Endodermal cell (in vitro differentiated cells): Measurements from ENCODE around the gene D2HGDH. TPM values are rescaled to one million over a fixed set of nuclear protein-coding genes. Genes with fewer than 3 reads are reported as not detected.

ENCODE experiments used
- DNase-seq: peaks from one replicate; pipeline ENCODE4 v3.0.0-alpha.2; 2017
- H3K27ac ChIP-seq: 2 replicates; pipeline ENCODE4 v1.5.1; 2013; ENCODE audit warnings: mild to moderate bottlenecking, low read depth, low read length, moderate library complexity
- H3K27me3 ChIP-seq: 2 replicates; pipeline ENCODE4 v1.6.1; 2013; ENCODE audit warnings: mild to moderate bottlenecking, low read length, moderate library complexity; ENCODE audit not compliant: insufficient read depth, control insufficient read depth, poor library complexity, severe bottlenecking
- H3K36me3 ChIP-seq: 2 replicates; pipeline ENCODE4 v1.7.0; 2013; ENCODE audit warnings: mild to moderate bottlenecking, low read length, moderate library complexity; ENCODE audit not compliant: control insufficient read depth, insufficient read depth
- H3K4me1 ChIP-seq: one replicate; pipeline ENCODE4 v1.7.0; 2013; ENCODE audit warnings: low read length; ENCODE audit not compliant: control insufficient read depth, insufficient read depth
- H3K4me3 ChIP-seq: 2 replicates; pipeline ENCODE4 v1.5.1; 2013; ENCODE audit warnings: mild to moderate bottlenecking, low read length, moderate library complexity
- H3K9ac ChIP-seq: 2 replicates; pipeline ENCODE4 v1.6.1; 2013; ENCODE audit warnings: mild to moderate bottlenecking, low read length, moderate library complexity; ENCODE audit not compliant: poor library complexity, severe bottlenecking; ENCODE audit errors: extremely low read depth
- H3K9me3 ChIP-seq: 2 replicates; pipeline ENCODE4 v1.6.1; 2013; ENCODE audit warnings: mild to moderate bottlenecking, low read length, moderate library complexity; ENCODE audit not compliant: control insufficient read depth
- H3K27ac Mint-ChIP-seq: 2 replicates; pipeline ENCODE4 v1.8.0; 2020; ENCODE audit warnings: mixed read lengths
- H3K27me3 Mint-ChIP-seq: 2 replicates; pipeline ENCODE4 v1.8.0; 2021; ENCODE audit warnings: mild to moderate bottlenecking, mixed read lengths; ENCODE audit not compliant: insufficient read depth
- H3K36me3 Mint-ChIP-seq: 2 replicates; pipeline ENCODE4 v1.8.0; 2020; ENCODE audit warnings: low read depth, mixed read lengths
- H3K4me1 Mint-ChIP-seq: 2 replicates; pipeline ENCODE4 v1.8.0; 2020; ENCODE audit warnings: mixed read lengths
- H3K4me3 Mint-ChIP-seq: 2 replicates; pipeline ENCODE4 v1.8.0; 2020; ENCODE audit warnings: mild to moderate bottlenecking, moderate library complexity, mixed read lengths
- H3K9me3 Mint-ChIP-seq: 2 replicates; pipeline ENCODE4 v1.8.0; 2020; ENCODE audit warnings: mild to moderate bottlenecking, mixed read lengths
- WGBS, 2 experiments: methylation state at CpG; one replicate each; pipeline versions ENCODE4 v1.1.5 to v1.1.7; 2013; ENCODE audit warnings: missing lambda C conversion rate in 2 of 2, mixed read lengths in 1 of 2; ENCODE audit not compliant: insufficient coverage in 1 of 2, insufficient read length in 1 of 2; 5-methylcytosine and 5-hydroxymethylcytosine counted together
- total RNA-seq, 2 donors: library from RNA; stranded (reverse); fragmentation: NEBNext Ultra II Directional in 1 of 2; extraction: Animal tissue kit (Norgen Biotek cat#: 25700) in 1 of 2; gene quantifications; 2 replicates in 1 of 2; 3 replicates in 1 of 2; pipeline ENCODE4 v1.2.1, GENCODE V29; 2021
- TF ChIP-seq, protein P1 (sequence below): fragments of 200-600 bp; sonication (generic); conservative IDR thresholded peaks from 2 replicates; pipeline ENCODE4 v1.5.0; 2021; ENCODE audit warnings: antibody characterized with exemption, mild to moderate bottlenecking

D2HGDH gene
- total RNA-seq, 2 donors from 2014 or later: 25.1 to 34.8 TPM

DNA sequence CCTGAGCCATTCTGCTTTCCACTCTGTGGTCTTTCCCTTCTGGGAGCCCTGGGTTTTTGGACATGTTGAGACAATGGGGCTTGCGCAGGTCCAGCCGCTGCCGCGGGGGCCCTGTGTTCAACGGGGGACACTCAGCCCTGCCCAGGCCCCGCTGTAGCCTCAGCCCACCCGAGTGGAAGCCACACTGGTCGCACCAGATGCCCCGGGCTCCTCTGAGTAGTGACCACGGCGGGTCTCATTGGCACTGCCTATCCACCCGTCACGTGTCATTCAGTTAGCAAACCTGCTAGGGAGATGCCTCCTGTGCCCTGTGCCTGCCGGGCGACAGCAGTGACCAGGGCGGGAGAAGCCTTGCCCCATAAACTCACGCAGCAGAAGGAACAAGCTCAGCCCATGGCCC is 19.1 kb downstream of the D2HGDH start:
- Mint-ChIP-seq H3K4me1 (no peaks in the 10 kb centered on the region), H3K36me3 (peaks cover 46% of the 10 kb centered on the region), H3K9me3 (no peaks in the 10 kb centered on the region), H3K27me3 (no peaks in the 10 kb centered on the region), H3K4me3 (no peak overlapping the region), H3K27ac (peak overlapping the region; percentile 81)
- no peak for DNase-seq
- Histone ChIP-seq H3K27ac (no peak overlapping the region), H3K4me1 (no peaks in the 10 kb centered on the region), H3K9me3 (no peaks in the 10 kb centered on the region), H3K9ac (no peak overlapping the region), H3K27me3 (no peaks in the 10 kb centered on the region), H3K36me3 (no peaks in the 10 kb centered on the region), H3K4me3 (no peak overlapping the region)
- TF ChIP-seq, protein P1, sequence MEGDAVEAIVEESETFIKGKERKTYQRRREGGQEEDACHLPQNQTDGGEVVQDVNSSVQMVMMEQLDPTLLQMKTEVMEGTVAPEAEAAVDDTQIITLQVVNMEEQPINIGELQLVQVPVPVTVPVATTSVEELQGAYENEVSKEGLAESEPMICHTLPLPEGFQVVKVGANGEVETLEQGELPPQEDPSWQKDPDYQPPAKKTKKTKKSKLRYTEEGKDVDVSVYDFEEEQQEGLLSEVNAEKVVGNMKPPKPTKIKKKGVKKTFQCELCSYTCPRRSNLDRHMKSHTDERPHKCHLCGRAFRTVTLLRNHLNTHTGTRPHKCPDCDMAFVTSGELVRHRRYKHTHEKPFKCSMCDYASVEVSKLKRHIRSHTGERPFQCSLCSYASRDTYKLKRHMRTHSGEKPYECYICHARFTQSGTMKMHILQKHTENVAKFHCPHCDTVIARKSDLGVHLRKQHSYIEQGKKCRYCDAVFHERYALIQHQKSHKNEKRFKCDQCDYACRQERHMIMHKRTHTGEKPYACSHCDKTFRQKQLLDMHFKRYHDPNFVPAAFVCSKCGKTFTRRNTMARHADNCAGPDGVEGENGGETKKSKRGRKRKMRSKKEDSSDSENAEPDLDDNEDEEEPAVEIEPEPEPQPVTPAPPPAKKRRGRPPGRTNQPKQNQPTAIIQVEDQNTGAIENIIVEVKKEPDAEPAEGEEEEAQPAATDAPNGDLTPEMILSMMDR: no peak
- WGBS, 2 experiments: 93 to 95% methylated on average over 12 to 17 of the region's 17 CpGs

DNA sequence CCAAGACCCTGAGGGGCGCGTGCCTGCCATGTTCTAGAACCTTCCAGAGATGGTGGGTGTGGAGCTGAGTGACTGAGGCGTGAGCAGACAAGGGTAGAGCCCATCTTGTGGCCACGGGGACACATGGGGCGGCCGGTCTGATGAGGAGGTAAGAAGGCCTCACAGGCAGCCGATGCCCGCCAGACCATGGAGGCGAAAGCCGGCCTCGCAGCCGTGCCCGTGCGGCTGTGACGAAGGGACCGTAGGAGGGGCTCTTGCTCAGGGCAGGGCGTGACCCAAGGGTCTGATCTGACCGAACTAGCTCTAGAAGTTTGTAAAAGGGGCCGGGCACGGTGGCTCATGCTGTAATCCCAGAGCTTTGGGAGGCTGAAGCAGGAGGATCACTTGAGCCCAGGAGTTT is 19.6 kb downstream of the D2HGDH start:
- peaks cover 3% of the 10 kb centered on the region for H3K36me3 ChIP-seq
- Mint-ChIP-seq H3K36me3 (peaks cover 45% of the 10 kb centered on the region), H3K4me1 (no peaks in the 10 kb centered on the region), H3K27ac (peak overlapping the region; percentile 81), H3K4me3 (no peak overlapping the region), H3K27me3 (no peaks in the 10 kb centered on the region), H3K9me3 (no peaks in the 10 kb centered on the region)
- no peaks in the 10 kb centered on the region for H3K9me3 ChIP-seq
- WGBS, 2 experiments: 94 to 98% methylated on average over 20 of the region's 20 CpGs
- H3K9ac ChIP-seq: no peak overlapping the region
- H3K4me1 ChIP-seq: no peaks in the 10 kb centered on the region
- no peak overlapping the region for H3K4me3 ChIP-seq
- H3K27me3 ChIP-seq: no peaks in the 10 kb centered on the region
- DNase-seq: no peak
- no peak overlapping the region for H3K27ac ChIP-seq
- TF ChIP-seq, protein P1: no peak

DNA sequence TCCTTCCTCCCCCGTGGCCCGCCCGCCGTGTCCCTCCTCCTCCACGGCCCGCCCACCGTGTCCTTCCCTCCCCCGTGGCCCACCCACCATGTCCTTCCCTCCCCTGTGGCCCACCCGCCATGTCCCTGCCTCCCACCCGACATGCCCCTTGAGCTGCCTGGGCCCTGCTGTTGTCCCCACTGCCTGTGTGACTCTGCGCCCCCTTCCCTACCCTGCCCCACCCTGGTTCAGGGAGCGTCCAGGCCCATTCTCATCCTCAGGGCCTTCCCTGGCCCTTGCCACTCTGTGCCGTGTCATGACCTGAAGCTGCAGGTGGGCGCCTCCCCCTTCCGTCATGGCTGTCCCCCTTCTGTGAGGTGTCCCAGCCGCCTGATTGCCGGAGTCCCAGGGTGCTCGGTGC is 20.7 kb downstream of the D2HGDH start:
- peaks cover 46% of the 10 kb centered on the region for H3K36me3 Mint-ChIP-seq
- H3K27ac Mint-ChIP-seq: no peak overlapping the region
- H3K27me3 Mint-ChIP-seq: no peaks in the 10 kb centered on the region

More for the DNA sequence above, 20.7 kb downstream of the D2HGDH start:
- Mint-ChIP-seq H3K4me3 (no peak overlapping the region), H3K4me1 (no peaks in the 10 kb centered on the region), H3K9me3 (peaks cover 6% of the 10 kb centered on the region)
- Histone ChIP-seq H3K9me3 (peaks cover 9% of the 10 kb centered on the region), H3K4me1 (no peaks in the 10 kb centered on the region), H3K27ac (no peak overlapping the region), H3K9ac (no peak overlapping the region), H3K27me3 (no peaks in the 10 kb centered on the region), H3K4me3 (no peak overlapping the region), H3K36me3 (peaks cover 12% of the 10 kb centered on the region)
- TF ChIP-seq, protein P1: no peak
- no peak for DNase-seq
- WGBS, 2 experiments: 90 to 95% methylated on average over 3 to 18 of the region's 18 CpGs
